Activated CD8-positive, alpha-beta memory T cell treated with anti-CD3 and anti-CD28 coated beads for 1 hour (primary cell): Measurements from ENCODE around the gene SLC28A2.
"Not testable (repeated sequence)": the region's sequence is repeated elsewhere in the genome, so short reads cannot be mapped to it uniquely, and the experiment has no call there.

Experiments
- DNase-seq, 2 donors: peaks; one replicate each; pipeline ENCODE4 v3.0.0-alpha.2; 2020; ENCODE audit warnings: low read depth in 1 of 2; ENCODE audit errors: extremely low read depth in 1 of 2

The SLC28A2 gene

DNA sequence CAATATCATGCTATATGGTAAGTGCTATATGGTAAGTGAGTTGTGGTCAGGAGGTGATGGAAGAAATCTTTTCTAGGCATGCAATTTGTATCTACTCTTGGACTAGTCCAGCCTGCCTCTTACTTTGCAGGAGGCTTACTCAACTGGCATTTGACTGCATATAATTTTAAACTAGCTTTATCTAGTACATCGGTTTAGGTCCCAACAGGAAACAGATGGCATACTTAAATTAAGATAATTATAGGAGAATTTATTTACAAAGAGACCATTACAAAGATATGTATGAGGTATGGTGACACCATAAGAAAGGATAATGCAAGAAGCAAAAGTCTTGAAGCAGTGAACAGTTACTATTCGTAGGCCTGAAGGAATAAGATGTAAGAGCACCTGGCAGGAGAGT is 7.8 kb downstream of the SLC28A2 start:
- no peak for DNase-seq

GRCh38 chr15:45262906-45263461 is 10.9 kb downstream of the SLC28A2 start:
- no peak for DNase-seq

- DNase-seq, result no peak
These were observed 11.8 kb downstream of the SLC28A2 start for GRCh38 chr15:45263854-45264253.

GRCh38 chr15:45265506-45265905 is 13.5 kb downstream of the SLC28A2 start:
- DNase-seq, result no peak

- DNase-seq, result no peak
These were observed 16.1 kb downstream of the SLC28A2 start for GRCh38 chr15:45268135-45268534.

DNA sequence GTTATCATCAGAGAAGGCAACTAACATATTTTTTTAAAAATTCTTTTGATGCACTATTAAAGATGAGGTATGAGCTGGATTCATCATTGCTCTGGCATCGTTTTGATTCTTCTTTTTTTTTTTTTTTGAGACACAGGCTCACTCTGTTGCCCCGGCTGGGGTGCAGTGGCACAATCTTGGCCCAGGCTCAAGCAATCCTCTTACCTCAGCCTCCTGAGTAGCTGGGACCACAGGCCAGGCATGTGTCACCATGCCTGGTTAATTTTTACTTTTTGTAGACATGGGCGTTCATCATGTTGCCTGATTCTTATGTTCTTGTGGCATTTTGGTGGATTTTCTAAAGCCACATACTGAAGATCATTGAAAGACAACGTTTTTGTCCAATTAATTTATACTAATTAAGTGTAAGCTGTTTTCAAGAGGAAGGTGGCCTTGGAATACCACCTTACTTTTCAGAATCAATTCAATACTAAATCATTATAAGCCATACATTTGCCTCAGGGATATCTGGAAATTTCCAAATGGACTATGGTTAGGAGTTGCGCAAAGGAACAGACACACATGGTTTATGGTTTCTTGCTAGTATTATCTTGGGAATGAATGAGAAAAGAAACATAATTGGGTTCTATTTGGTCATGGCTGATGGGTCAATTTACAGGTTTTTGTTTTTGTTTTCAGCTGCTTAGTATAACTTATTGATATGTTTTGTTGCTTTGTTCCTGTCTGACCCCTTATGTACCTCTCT is 22.8 kb downstream of the SLC28A2 start:
- no peak for DNase-seq

DNA sequence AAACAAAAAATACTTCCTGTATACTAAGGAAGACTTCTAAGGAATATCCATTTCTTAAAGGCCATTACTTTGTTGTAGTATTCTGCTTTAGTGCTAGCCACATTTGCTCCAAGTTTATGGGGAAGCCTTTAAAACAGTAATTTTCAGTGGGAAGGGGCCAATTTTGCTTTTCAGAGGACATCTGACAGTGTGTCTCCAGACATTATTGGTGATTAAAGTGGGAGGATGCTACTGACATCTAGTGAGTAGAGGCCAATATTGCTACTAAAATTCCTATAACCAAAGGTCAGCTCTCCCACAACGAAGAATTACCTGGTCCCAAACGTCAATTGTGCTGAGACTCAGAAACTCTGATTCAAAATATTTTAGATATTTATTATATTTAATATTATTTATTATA is 24.8 kb downstream of the SLC28A2 start:
- no peak for DNase-seq

GRCh38 chr15:45279024-45279698 is 27.1 kb downstream of the SLC28A2 start:
- DNase-seq, result peak; percentile 85 to 93

GRCh38 chr15:45285413-45285812 is 33.4 kb downstream of the SLC28A2 start:
- no peak for DNase-seq

GRCh38 chr15:45287390-45287956 is 35.4 kb downstream of the SLC28A2 start:
- DNase-seq, result no peak

DNA sequence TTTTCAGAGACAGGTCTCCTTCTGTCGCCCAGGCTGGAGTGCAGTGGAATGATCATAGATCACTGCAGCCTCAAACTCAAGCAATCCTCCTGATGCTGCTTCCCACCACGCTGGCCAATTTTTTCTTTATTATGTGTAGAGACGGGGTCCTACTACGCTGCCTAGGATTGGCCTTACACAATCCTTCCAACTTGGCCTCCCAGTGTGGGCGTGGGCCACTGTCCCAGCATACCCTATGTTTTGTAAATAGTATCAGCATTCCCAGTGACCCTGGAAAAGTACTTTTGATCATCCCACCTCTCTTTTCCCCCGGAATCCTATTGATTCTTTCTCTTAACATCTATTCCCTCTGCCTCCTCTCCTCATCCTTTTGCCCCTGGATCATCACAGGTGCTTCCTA is 36.9 kb downstream of the SLC28A2 start:
- DNase-seq, result no peak

DNA sequence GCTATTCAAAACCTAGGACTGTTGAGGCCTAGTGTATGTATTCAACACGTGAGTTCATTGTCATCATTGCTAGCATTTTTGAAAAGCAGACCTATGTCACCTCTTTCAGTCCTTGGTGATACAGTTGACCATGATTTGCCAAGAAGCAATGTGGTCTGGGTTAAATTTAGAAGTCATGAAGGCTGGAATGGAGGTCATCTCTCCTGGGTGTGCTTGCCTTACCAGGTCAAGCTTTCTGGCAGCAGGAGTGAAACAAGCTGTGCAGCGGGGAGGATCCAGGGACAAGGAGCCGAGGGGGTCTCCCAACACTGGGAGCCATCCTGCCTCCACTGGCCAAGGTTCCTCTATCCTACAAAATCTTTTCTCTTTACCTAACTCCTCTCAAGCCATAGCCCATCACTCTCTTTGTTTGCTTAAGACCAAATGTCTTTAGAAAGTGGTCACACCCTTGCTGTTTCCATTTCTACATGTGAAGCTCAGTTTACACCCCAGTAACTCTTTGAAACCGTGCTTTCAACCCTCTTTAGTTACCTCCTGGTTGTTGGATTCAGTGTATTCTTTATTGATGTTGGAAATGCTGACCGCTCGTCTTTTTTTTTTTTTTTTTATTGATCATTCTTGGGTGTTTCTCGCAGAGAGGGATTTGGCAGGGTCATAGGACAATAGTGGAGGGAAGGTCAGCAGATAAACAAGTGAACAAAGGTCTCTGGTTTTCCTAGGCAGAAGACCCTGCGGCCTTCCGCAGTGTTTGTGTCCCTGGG is 40.0 kb downstream of the SLC28A2 start:
- DNase-seq, result no peak

GRCh38 chr15:45293326-45293725 is 41.3 kb downstream of the SLC28A2 start:
- DNase-seq, result not testable (repeated sequence)

- DNase-seq, result not testable (repeated sequence)
These were observed 46.9 kb downstream of the SLC28A2 start for GRCh38 chr15:45298964-45299378.

DNA sequence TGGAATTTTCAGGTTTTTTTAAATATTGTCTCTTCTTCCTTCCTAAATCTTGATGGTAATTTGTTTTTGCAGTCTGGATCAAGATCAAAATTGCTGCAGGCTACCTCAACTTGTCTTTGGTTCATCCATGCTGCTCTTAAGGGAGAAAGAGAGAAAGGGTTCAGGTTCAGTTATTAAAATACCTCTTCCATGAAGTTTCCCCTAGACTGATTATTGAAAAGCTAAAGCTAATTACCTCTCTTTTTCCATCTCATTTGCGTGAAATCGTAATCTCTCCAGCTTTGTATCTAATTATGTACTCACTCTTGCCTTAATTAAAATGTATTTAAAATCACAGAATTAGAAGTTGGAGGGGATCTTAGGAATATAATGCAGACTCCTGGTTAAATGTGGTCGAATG is 52.7 kb downstream of the SLC28A2 start:
- no peak for DNase-seq

GRCh38 chr15:45306105-45306504 is 54.1 kb downstream of the SLC28A2 start:
- DNase-seq, result no peak

GRCh38 chr15:45307230-45307924 is 55.3 kb downstream of the SLC28A2 start:
- DNase-seq, result no peak

- not testable (repeated sequence) for DNase-seq
These were observed 62.1 kb downstream of the SLC28A2 start for GRCh38 chr15:45314117-45314516.

- no peak for DNase-seq
These were observed 62.9 kb downstream of the SLC28A2 start for GRCh38 chr15:45314960-45315359.

GRCh38 chr15:45319472-45320214 is 67.6 kb downstream of the SLC28A2 start:
- DNase-seq, result no peak
